Thymus (tissue), 11 donors: ENCODE data around the gene DCHS2. TPM values are rescaled to one million over a fixed set of nuclear protein-coding genes. Genes with fewer than 3 reads are reported as not detected.

ENCODE experiments used
- DNase-seq, 9 donors: peaks; one replicate each; pipeline ENCODE4 v3.0.0-alpha.2; 2013; ENCODE audit warnings: low spot score in 9 of 9, low read depth in 6 of 9, missing footprints in 1 of 9
- H3K27ac ChIP-seq, 2 donors: one replicate each; pipeline ENCODE4 v1.5.1; 2013; ENCODE audit warnings: control low read depth in 1 of 2, low read depth in 1 of 2, low read length in 1 of 2, mild to moderate bottlenecking in 1 of 2, moderate library complexity in 1 of 2
- H3K27me3 ChIP-seq, 2 donors: one replicate each; pipeline ENCODE4 v1.5.1; 2013; ENCODE audit warnings: low read length in 1 of 2; ENCODE audit not compliant: control insufficient read depth in 2 of 2, insufficient read depth in 1 of 2
- H3K36me3 ChIP-seq, 2 donors: one replicate each; pipeline ENCODE4 v1.5.1; 2013; ENCODE audit warnings: low read length in 1 of 2, mild to moderate bottlenecking in 1 of 2, moderate library complexity in 1 of 2; ENCODE audit not compliant: control insufficient read depth in 2 of 2, insufficient read depth in 2 of 2
- H3K4me1 ChIP-seq, 2 donors: one replicate each; pipeline ENCODE4 v1.5.1; 2013; ENCODE audit warnings: low read length in 2 of 2; ENCODE audit not compliant: control insufficient read depth in 2 of 2, insufficient read depth in 2 of 2
- H3K4me3 ChIP-seq, 2 donors: one replicate each; pipeline ENCODE4 v1.5.1; 2013; ENCODE audit warnings: low read length in 2 of 2, control low read depth in 1 of 2, mild to moderate bottlenecking in 1 of 2
- H3K9me3 ChIP-seq, 2 donors: one replicate each; pipeline ENCODE4 v1.5.1; 2013; ENCODE audit warnings: low read length in 1 of 2, mild to moderate bottlenecking in 1 of 2; ENCODE audit not compliant: control insufficient read depth in 2 of 2, insufficient read depth in 1 of 2
- WGBS: extraction: QIAGEN DNeasy Blood & Tissue Kit; methylation state at CpG from one replicate; pipeline ENCODE4 v1.1.7; 2013; 5-methylcytosine and 5-hydroxymethylcytosine counted together
- polyA plus RNA-seq: library from polyadenylated mRNA; stranded (reverse); fragments of 200-250 nt; gene quantifications from one replicate; pipeline ENCODE4 v1.2.3, GENCODE V29; 2013
- total RNA-seq: library from RNA; stranded (reverse); fragments of 120-200 nt; gene quantifications from one replicate; pipeline ENCODE4 v1.2.4, GENCODE V29; 2013
- donor health status: healthy.

Gene DCHS2
- total and polyA plus RNA-seq, 2 donors = 0.07 to 0.19 TPM

DNA sequence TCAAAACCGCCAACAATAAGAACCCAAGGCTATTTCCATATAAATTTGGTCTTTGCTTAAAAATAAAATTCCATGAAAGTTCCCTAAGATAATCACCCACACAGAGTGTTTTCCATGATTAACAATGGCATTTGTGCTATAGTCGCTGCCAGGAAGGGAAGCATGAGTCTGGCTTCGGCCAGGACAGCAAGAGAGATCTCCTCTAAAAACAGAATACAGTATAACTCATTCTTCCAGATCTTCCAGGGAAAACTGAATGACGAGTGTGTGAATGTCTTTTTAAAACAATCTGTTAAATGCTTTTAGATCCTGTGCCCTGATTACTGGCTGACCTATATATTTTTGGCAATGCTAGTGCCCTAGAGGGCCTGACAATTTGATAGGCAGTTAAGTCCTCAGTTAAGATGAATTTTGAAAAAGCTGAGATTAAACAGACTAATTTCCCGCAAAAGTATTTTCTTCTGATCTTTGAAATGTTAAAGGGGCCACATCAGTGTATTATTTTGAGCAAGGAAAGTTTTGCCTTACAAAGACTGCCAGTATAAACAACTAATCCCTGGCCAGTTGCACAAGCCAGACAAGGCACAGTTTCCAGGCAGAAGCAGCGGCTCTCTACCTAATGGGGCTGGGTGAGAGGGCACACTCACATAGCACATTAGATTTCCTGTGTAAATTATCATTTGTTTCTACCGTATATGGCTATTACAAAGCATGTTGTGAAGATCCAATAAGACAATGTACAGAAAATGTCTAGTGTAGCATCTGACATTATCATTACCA is 127.3 kb downstream of the DCHS2 start:
- Histone ChIP-seq H3K4me3 (no peak overlapping the region), H3K4me1 (no peaks in the 10 kb centered on the region), H3K36me3 (no peaks in the 10 kb centered on the region), H3K27me3 (no peaks in the 10 kb centered on the region), H3K27ac (no peak overlapping the region), H3K9me3 (no peaks in the 10 kb centered on the region)
- 90% methylated on average over 7 of the region's 7 CpGs for WGBS
- DNase-seq = no peak

DNA sequence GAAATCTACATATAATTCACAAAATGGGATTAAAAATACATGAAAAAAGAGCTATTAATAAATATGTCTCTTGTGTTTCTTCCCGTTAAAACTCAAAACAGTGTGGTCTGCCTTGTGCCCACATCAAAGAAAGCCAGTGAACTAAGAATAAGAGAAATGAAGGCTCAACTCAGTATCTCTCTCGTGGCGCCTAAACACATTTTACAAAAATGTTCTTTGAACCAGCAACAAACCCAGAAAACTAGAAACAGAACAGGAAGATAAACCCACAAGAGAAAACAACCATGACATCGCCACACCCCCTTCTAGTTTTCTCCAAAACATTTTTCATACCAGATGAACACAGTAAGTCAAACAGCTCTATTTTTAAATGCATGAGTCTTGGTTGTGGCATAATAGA is 130.1 kb downstream of the DCHS2 start:
- 5% methylated on average over 4 of the region's 4 CpGs for WGBS
- Histone ChIP-seq H3K9me3 (no peaks in the 10 kb centered on the region), H3K36me3 (no peaks in the 10 kb centered on the region), H3K27ac (no peak overlapping the region), H3K4me3 (no peak overlapping the region), H3K4me1 (no peaks in the 10 kb centered on the region), H3K27me3 (no peaks in the 10 kb centered on the region)
- DNase-seq = peak in 8 of 9 donors; percentile 8 to 67 (median 17)

DNA sequence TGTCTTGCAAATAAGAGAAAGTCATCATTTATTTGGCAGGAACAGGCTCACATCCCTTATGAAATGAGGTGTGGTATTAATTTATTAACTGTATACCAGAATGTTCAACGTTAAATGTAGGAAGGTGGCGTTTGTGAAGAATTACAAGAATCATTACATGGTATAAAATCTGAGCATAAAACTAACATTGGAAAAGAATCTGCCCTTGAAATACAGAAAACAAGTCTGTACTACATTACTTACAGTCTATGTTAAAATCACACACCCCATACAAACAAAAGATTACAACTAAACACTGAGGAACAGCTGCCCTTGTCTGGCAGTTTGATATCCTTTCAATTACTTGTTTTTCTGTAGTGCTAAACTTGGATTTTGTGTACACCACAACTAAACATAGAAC is 131.1 kb downstream of the DCHS2 start:
- no peaks in the 10 kb centered on the region for H3K9me3 ChIP-seq
- H3K27me3 ChIP-seq = no peaks in the 10 kb centered on the region
- H3K27ac ChIP-seq = no peak overlapping the region
- no peaks in the 10 kb centered on the region for H3K4me1 ChIP-seq
- no peaks in the 10 kb centered on the region for H3K36me3 ChIP-seq
- no peak for DNase-seq
- H3K4me3 ChIP-seq = no peak overlapping the region
- WGBS = 71% methylated on average over 2 of the region's 2 CpGs

- no peaks in the 10 kb centered on the region for H3K36me3 ChIP-seq
- H3K27me3 ChIP-seq = no peaks in the 10 kb centered on the region
- DNase-seq = no peak
- no peak overlapping the region for H3K4me3 ChIP-seq
- H3K9me3 ChIP-seq = no peaks in the 10 kb centered on the region
- H3K27ac ChIP-seq = no peak overlapping the region
- no peaks in the 10 kb centered on the region for H3K4me1 ChIP-seq
These were observed 136.7 kb downstream of the DCHS2 start for GRCh38 chr4:154354883-154355282.

DNA sequence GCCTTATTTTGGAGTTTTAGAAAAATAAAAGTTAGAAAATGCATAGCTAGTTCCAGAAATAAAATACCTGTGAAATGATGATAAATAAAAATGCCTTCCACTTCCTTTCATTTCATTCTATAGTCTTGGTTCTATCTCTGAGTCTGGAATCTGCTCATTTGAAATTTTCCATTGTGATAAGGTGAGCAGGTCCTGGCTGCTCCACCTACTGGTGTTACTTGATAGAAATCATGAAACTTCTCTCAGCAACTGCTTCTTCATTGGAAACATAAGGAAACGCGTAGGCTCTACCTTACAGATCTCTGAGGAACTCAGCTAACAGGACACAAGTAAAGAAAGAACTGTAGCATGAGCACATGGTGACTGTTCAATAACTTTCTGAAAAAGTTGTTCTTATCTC is 141.8 kb downstream of the DCHS2 start:
- Histone ChIP-seq H3K4me1 (no peaks in the 10 kb centered on the region), H3K9me3 (no peaks in the 10 kb centered on the region), H3K36me3 (no peaks in the 10 kb centered on the region), H3K4me3 (no peak overlapping the region), H3K27ac (no peak overlapping the region), H3K27me3 (no peaks in the 10 kb centered on the region)
- 60% methylated on average over 2 of the region's 2 CpGs for WGBS
- no peak for DNase-seq

GRCh38 chr4:154348657-154349056 is 142.9 kb downstream of the DCHS2 start:
- no peaks in the 10 kb centered on the region for H3K36me3 ChIP-seq
- H3K27ac ChIP-seq = no peak overlapping the region
- 76% methylated on average over 3 of the region's 3 CpGs for WGBS
- DNase-seq = no peak
- H3K4me1 ChIP-seq = no peaks in the 10 kb centered on the region
- H3K4me3 ChIP-seq = no peak overlapping the region
- H3K9me3 ChIP-seq = no peaks in the 10 kb centered on the region
- H3K27me3 ChIP-seq = no peaks in the 10 kb centered on the region

DNA sequence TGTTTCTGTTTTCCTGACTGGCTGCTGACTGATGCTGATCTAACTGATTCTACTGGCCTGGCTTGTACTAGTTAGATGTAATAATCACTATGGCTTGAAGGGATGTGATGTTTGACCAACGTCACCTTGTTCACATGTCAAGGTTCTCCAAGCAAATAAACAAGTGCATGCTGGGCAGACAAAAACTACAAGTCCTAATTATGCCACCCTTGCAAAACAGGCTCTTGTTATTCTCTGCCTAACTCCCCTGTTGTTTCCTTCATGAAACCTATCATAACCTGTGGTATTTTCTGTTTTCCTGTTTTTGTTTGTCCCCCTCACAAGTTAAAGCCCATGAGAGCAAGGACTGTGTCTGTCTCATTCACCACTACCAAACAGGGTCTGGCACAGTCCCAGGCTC is 146.2 kb downstream of the DCHS2 start:
- no peak for DNase-seq
- H3K27ac ChIP-seq = no peak overlapping the region
- no peaks in the 10 kb centered on the region for H3K27me3 ChIP-seq
- no peaks in the 10 kb centered on the region for H3K36me3 ChIP-seq
- WGBS = 84% methylated on average over 1 of the region's 1 CpG
- no peaks in the 10 kb centered on the region for H3K4me1 ChIP-seq
- no peaks in the 10 kb centered on the region for H3K9me3 ChIP-seq
- no peak overlapping the region for H3K4me3 ChIP-seq

DNA sequence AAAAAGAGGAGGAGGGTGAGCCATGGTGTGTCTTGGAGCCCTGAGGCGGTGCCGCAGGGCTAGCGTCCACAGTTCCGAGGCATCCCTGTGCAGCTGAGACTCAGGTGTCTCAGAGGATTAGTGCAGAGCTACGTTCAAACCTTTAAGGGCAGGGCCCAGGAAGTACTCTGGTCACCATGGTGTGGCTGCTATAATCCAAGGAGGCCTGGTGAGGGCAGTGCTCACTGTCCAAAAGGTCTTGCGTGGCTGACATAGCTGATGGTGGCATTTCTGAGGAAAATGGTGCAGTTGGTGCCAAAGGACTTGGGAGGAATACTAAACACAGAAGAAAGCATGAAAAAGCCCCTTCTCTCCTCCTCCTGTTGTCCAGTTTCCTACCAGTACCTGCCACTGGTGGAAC is 146.9 kb downstream of the DCHS2 start:
- H3K36me3 ChIP-seq = no peaks in the 10 kb centered on the region
- no peak overlapping the region for H3K27ac ChIP-seq
- H3K4me1 ChIP-seq = no peaks in the 10 kb centered on the region
- DNase-seq = no peak
- 84% methylated on average over 6 of the region's 6 CpGs for WGBS
- no peak overlapping the region for H3K4me3 ChIP-seq
- H3K9me3 ChIP-seq = no peaks in the 10 kb centered on the region
- H3K27me3 ChIP-seq = no peaks in the 10 kb centered on the region

DNA sequence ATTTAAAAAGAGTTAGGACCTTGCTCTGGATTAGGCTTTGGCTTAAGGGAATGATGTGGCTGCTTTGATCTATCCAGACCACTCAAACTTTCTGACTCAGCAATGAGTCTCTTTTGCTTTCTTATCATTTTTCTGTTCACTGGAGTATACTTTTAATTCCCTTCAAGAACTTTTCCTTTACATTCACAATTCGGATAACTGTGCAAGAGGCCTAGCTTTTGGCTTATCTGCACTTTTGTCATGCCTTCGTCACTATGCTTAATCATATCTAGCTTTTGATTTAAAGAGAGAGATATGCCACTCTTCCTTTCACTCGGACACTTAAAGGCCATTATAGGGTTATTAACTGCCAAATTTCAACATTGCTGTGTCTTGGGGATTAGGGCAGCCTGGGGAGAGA is 147.9 kb downstream of the DCHS2 start:
- WGBS = 89% methylated on average over 3 of the region's 3 CpGs
- Histone ChIP-seq H3K4me3 (no peak overlapping the region), H3K27me3 (no peaks in the 10 kb centered on the region), H3K36me3 (no peaks in the 10 kb centered on the region), H3K27ac (no peak overlapping the region), H3K9me3 (no peaks in the 10 kb centered on the region), H3K4me1 (no peaks in the 10 kb centered on the region)
- no peak for DNase-seq
